ENCODE results near the gene NBAS. TPM values are rescaled to one million over a fixed set of nuclear protein-coding genes. Genes with fewer than 3 reads are reported as not detected.

The NBAS gene
- total and polyA plus RNA-seq, 2 donors (not counting 3 experiments of a cell fraction or from before 2014, with no cell fraction given) = 29.4 to 43.0 TPM

- ChIA-PET POLR2A (no interaction called here), CTCF (no interaction called here)
- H3K9ac ChIP-seq (replicated peaks; ENCODE audit: extremely low read depth, insufficient read depth, low read length) = no peak overlapping the region
- H3K4me1 ChIP-seq (ENCODE audit: control insufficient read depth, extremely low read depth, insufficient read depth, low read length) = peaks cover 17% of the 10 kb centered on the region
- H3K9me1 ChIP-seq (replicated peaks; ENCODE audit: control insufficient read depth, extremely low read depth, insufficient read depth, low read length) = no peaks in the 10 kb centered on the region
- DNase-seq (ENCODE audit: low read depth, low spot score) (no peak), FAIRE-seq (no peak)
- TF ChIP-seq GATA2 (IDR thresholded peaks at IDR 0.05; ENCODE audit: insufficient read depth, insufficient read length, low read depth, low read length) (no peak), EZH2 (IDR thresholded peaks at IDR 0.05; ENCODE audit: borderline replicate concordance, low read depth, low read length, severe bottlenecking) (no peak), CTCF (IDR thresholded peaks at IDR 0.05; ENCODE audit: extremely low read depth in 1 of 2, insufficient read depth in 1 of 2, low read depth in 1 of 2, low read length in 2 of 2) (no peak), JUN (IDR thresholded peaks at IDR 0.05; ENCODE audit: borderline replicate concordance, insufficient read depth, insufficient read length, low read depth) (no peak)
- intact Hi-C loops (cut with micrococcal nuclease) = no loop called here
- no peaks in the 10 kb centered on the region for H4K20me1 ChIP-seq (replicated peaks; ENCODE audit: control insufficient read depth, extremely low read depth, insufficient read depth, low read length)
- H3K4me2 ChIP-seq (ENCODE audit: insufficient read depth, low read length) = no peak overlapping the region
- H2AFZ ChIP-seq (ENCODE audit: low read depth, low read length) = no peak overlapping the region
- H3K4me3 ChIP-seq (replicated peaks in 1 of 3; ENCODE audit: insufficient read depth in 1 of 3, low read depth in 1 of 3, low read length in 3 of 3) = no peak overlapping the region
- no peak overlapping the region for H3K27ac ChIP-seq (ENCODE audit: insufficient read depth, low read depth, low read length)
- no peaks in the 10 kb centered on the region for H3K27me3 ChIP-seq (ENCODE audit: control insufficient read depth in 2 of 2, insufficient read depth in 2 of 2, low read length in 2 of 2)
- no peaks in the 10 kb centered on the region for H3K9me3 ChIP-seq (replicated peaks; ENCODE audit: control insufficient read depth, insufficient read depth, low read length)
- peaks cover 0 to 2% of the 10 kb centered on the region in 2 experiments for H3K36me3 ChIP-seq (ENCODE audit: control insufficient read depth in 2 of 2, extremely low read depth in 1 of 2, insufficient read depth in 2 of 2, low read length in 2 of 2)
- dilution Hi-C loops (cut with MboI; ENCODE audit: extremely low pct_ligation_motif_present, low sequenced_read_pairs) = no loop called here
- no TSS peak for BruUV-seq (replicated peaks)
- H3K79me2 ChIP-seq (ENCODE audit: control insufficient read depth, insufficient read depth, low read length) = no peaks in the 10 kb centered on the region
Observed at GRCh38 chr2:15226661-15227060, 334.5 kb downstream of the NBAS start.

GRCh38 chr2:15225131-15225530, 336.0 kb downstream of the NBAS start:
- peak overlapping the region; percentile 91 for H3K27ac ChIP-seq (ENCODE audit: insufficient read depth, low read depth, low read length)
- no peaks in the 10 kb centered on the region for H3K9me1 ChIP-seq (replicated peaks; ENCODE audit: control insufficient read depth, extremely low read depth, insufficient read depth, low read length)
- CTCF ChIA-PET = interaction anchor here (1.7 kb wide), 1 partner anchor 10 kb away, joined by 5 read pairs; no protein-coding TSS in a partner anchor
- no peak overlapping the region for H3K4me2 ChIP-seq (ENCODE audit: insufficient read depth, low read length)
- H3K9ac ChIP-seq (replicated peaks; ENCODE audit: extremely low read depth, insufficient read depth, low read length) = no peak overlapping the region
- no TSS peak for BruUV-seq (replicated peaks)
- no peaks in the 10 kb centered on the region for H3K9me3 ChIP-seq (replicated peaks; ENCODE audit: control insufficient read depth, insufficient read depth, low read length)
- no peak overlapping the region for H3K4me3 ChIP-seq (replicated peaks in 1 of 3; ENCODE audit: insufficient read depth in 1 of 3, low read depth in 1 of 3, low read length in 3 of 3)
- H3K4me1 ChIP-seq (ENCODE audit: control insufficient read depth, extremely low read depth, insufficient read depth, low read length) = peaks cover 17% of the 10 kb centered on the region
- no peak overlapping the region for H2AFZ ChIP-seq (ENCODE audit: low read depth, low read length)
- no peaks in the 10 kb centered on the region for H3K27me3 ChIP-seq (ENCODE audit: control insufficient read depth in 2 of 2, insufficient read depth in 2 of 2, low read length in 2 of 2)
- POLR2A ChIA-PET = no interaction called here
- no peaks in the 10 kb centered on the region for H3K79me2 ChIP-seq (ENCODE audit: control insufficient read depth, insufficient read depth, low read length)
- no peaks in the 10 kb centered on the region for H4K20me1 ChIP-seq (replicated peaks; ENCODE audit: control insufficient read depth, extremely low read depth, insufficient read depth, low read length)
- intact Hi-C loops (cut with micrococcal nuclease) = loop anchor here (2.0 kb wide), 2 partner anchors 16 to 336 kb away; partner anchors contain the start of gene NBAS
- no peaks in the 10 kb centered on the region for H3K36me3 ChIP-seq (ENCODE audit: control insufficient read depth in 2 of 2, extremely low read depth in 1 of 2, insufficient read depth in 2 of 2, low read length in 2 of 2)
- TF ChIP-seq MAX (IDR thresholded peaks at IDR 0.05; ENCODE audit: insufficient read depth, insufficient read length) (no peak), JUN (IDR thresholded peaks at IDR 0.05; ENCODE audit: borderline replicate concordance, insufficient read depth, insufficient read length, low read depth) (no peak), POLR2A (IDR thresholded peaks at IDR 0.05; ENCODE audit: low read depth, low read length) (no peak), CTCF (IDR thresholded peaks at IDR 0.05; ENCODE audit: extremely low read depth in 1 of 2, insufficient read depth in 1 of 2, low read depth in 1 of 2, low read length in 2 of 2) (no peak), EZH2 (IDR thresholded peaks at IDR 0.05; ENCODE audit: borderline replicate concordance, low read depth, low read length, severe bottlenecking) (no peak), FOS (IDR thresholded peaks at IDR 0.05; ENCODE audit: borderline replicate concordance, insufficient read depth, low read length) (no peak), MYC (IDR thresholded peaks at IDR 0.05; ENCODE audit: low read depth, low read length) (no peak), GATA2 (IDR thresholded peaks at IDR 0.05; ENCODE audit: insufficient read depth, insufficient read length, low read depth, low read length) (no peak), POLR2AphosphoS5 (IDR thresholded peaks at IDR 0.05; ENCODE audit: insufficient read depth, low read depth, low read length) (no peak)
- dilution Hi-C loops (cut with MboI; ENCODE audit: extremely low pct_ligation_motif_present, low sequenced_read_pairs) = no loop called here
- DNase-seq (ENCODE audit: low read depth, low spot score) (no peak), FAIRE-seq (no peak)

All from endothelial cell of umbilical vein (primary cell).